ENCODE measurements around the gene SYT14.

The SYT14 gene

GRCh38 chr1:209985002-209985401 lies 47.0 kb downstream of the SYT14 start:
- no peak overlapping the region for H3K23ac ChIP-seq (ENCODE audit: low read length)
- H2BK12ac ChIP-seq (ENCODE audit: low read length) = no peak overlapping the region
- H2AFZ ChIP-seq (ENCODE audit: insufficient read depth, low read length, poor library complexity) = no peak overlapping the region
- no peak overlapping the region for H2AK5ac ChIP-seq (ENCODE audit: low read length)
- no peak overlapping the region for H3K4ac ChIP-seq (ENCODE audit: low read depth, low read length)
- H3K14ac ChIP-seq (ENCODE audit: low read length) = no peak overlapping the region
- no peak for DNase-seq
- H4K8ac ChIP-seq (ENCODE audit: low read depth, low read length) = no peak overlapping the region
- H4K91ac ChIP-seq (ENCODE audit: low read depth, low read length) = no peak overlapping the region
- no peaks in the 10 kb centered on the region for H3K79me2 ChIP-seq (ENCODE audit: control insufficient read depth, insufficient read depth, low read length, poor library complexity)
- H4K12ac ChIP-seq (ENCODE audit: low read depth, low read length) = no peak overlapping the region
- no CpG with 5 or more reads among the region's 3 CpGs for WGBS (ENCODE audit: extremely low coverage, insufficient coverage, insufficient read length)
- H3K4me3 ChIP-seq (ENCODE audit: low read depth, low read length) = no peak overlapping the region
- H3K36me3 ChIP-seq (ENCODE audit: control insufficient read depth in 1 of 2, insufficient read depth in 2 of 2, low read length in 2 of 2) = no peaks in the 10 kb centered on the region
- H2BK5ac ChIP-seq (ENCODE audit: low read depth, low read length, poor library complexity) = no peak overlapping the region
- peaks cover 2% of the 10 kb centered on the region for H3K9me3 ChIP-seq (ENCODE audit: insufficient read depth, low read depth, low read length)
- H3K4me1 ChIP-seq (ENCODE audit: control insufficient read depth in 1 of 2, insufficient read depth in 2 of 2, low read length in 2 of 2) = no peaks in the 10 kb centered on the region
- H3K27me3 ChIP-seq (ENCODE audit: insufficient read depth, low read length) = no peaks in the 10 kb centered on the region
- no peak overlapping the region for H3K4me2 ChIP-seq (ENCODE audit: low read length)
- no peak overlapping the region for H3K27ac ChIP-seq (ENCODE audit: low read depth, low read length)
- no peak overlapping the region for H3K9ac ChIP-seq (ENCODE audit: low read length)
- H3K18ac ChIP-seq (ENCODE audit: low read length) = no peak overlapping the region
- no peak overlapping the region for H2BK120ac ChIP-seq (ENCODE audit: insufficient read depth, low read length, poor library complexity)
- H3K79me1 ChIP-seq (ENCODE audit: low read length) = no peaks in the 10 kb centered on the region

GRCh38 chr1:209988706-209989105 lies 50.7 kb downstream of the SYT14 start:
- Histone ChIP-seq H3K4me3 (ENCODE audit: low read depth, low read length) (no peak overlapping the region), H3K79me2 (ENCODE audit: control insufficient read depth, insufficient read depth, low read length, poor library complexity) (no peaks in the 10 kb centered on the region), H3K4me2 (ENCODE audit: low read length) (no peak overlapping the region), H2BK12ac (ENCODE audit: low read length) (no peak overlapping the region), H4K8ac (ENCODE audit: low read depth, low read length) (no peak overlapping the region), H2AFZ (ENCODE audit: insufficient read depth, low read length, poor library complexity) (no peak overlapping the region), H3K9me3 (ENCODE audit: insufficient read depth, low read depth, low read length) (peaks cover 2% of the 10 kb centered on the region), H3K4ac (ENCODE audit: low read depth, low read length) (no peak overlapping the region), H3K27me3 (ENCODE audit: insufficient read depth, low read length) (no peaks in the 10 kb centered on the region), H2AK5ac (ENCODE audit: low read length) (no peak overlapping the region), H3K9ac (ENCODE audit: low read length) (no peak overlapping the region), H3K79me1 (ENCODE audit: low read length) (no peaks in the 10 kb centered on the region), H4K12ac (ENCODE audit: low read depth, low read length) (no peak overlapping the region), H2BK5ac (ENCODE audit: low read depth, low read length, poor library complexity) (no peak overlapping the region), H3K27ac (ENCODE audit: low read depth, low read length) (no peak overlapping the region), H3K14ac (ENCODE audit: low read length) (no peak overlapping the region), H2BK120ac (ENCODE audit: insufficient read depth, low read length, poor library complexity) (no peak overlapping the region), H3K36me3 (ENCODE audit: control insufficient read depth in 1 of 2, insufficient read depth in 2 of 2, low read length in 2 of 2) (no peaks in the 10 kb centered on the region), H3K23ac (ENCODE audit: low read length) (no peak overlapping the region), H4K91ac (ENCODE audit: low read depth, low read length) (no peak overlapping the region), H3K18ac (ENCODE audit: low read length) (no peak overlapping the region), H3K4me1 (ENCODE audit: control insufficient read depth in 1 of 2, insufficient read depth in 2 of 2, low read length in 2 of 2) (no peaks in the 10 kb centered on the region)
- DNase-seq = no peak
- WGBS (ENCODE audit: extremely low coverage, insufficient coverage, insufficient read length) = no CpG with 5 or more reads among the region's 2 CpGs

- Histone ChIP-seq H3K36me3 (ENCODE audit: control insufficient read depth in 1 of 2, insufficient read depth in 2 of 2, low read length in 2 of 2) (no peaks in the 10 kb centered on the region), H3K27ac (ENCODE audit: low read depth, low read length) (no peak overlapping the region), H4K8ac (ENCODE audit: low read depth, low read length) (no peak overlapping the region), H2AK5ac (ENCODE audit: low read length) (no peak overlapping the region), H3K18ac (ENCODE audit: low read length) (no peak overlapping the region), H2AFZ (ENCODE audit: insufficient read depth, low read length, poor library complexity) (no peak overlapping the region), H3K79me1 (ENCODE audit: low read length) (no peaks in the 10 kb centered on the region), H3K4ac (ENCODE audit: low read depth, low read length) (no peak overlapping the region), H4K12ac (ENCODE audit: low read depth, low read length) (no peak overlapping the region), H3K4me1 (ENCODE audit: control insufficient read depth in 1 of 2, insufficient read depth in 2 of 2, low read length in 2 of 2) (no peaks in the 10 kb centered on the region), H2BK120ac (ENCODE audit: insufficient read depth, low read length, poor library complexity) (no peak overlapping the region), H2BK12ac (ENCODE audit: low read length) (no peak overlapping the region), H3K9me3 (ENCODE audit: insufficient read depth, low read depth, low read length) (peaks cover 2% of the 10 kb centered on the region), H3K4me3 (ENCODE audit: low read depth, low read length) (no peak overlapping the region), H3K14ac (ENCODE audit: low read length) (no peak overlapping the region), H4K91ac (ENCODE audit: low read depth, low read length) (no peak overlapping the region), H3K23ac (ENCODE audit: low read length) (no peak overlapping the region), H3K9ac (ENCODE audit: low read length) (no peak overlapping the region), H3K4me2 (ENCODE audit: low read length) (no peak overlapping the region), H2BK5ac (ENCODE audit: low read depth, low read length, poor library complexity) (no peak overlapping the region), H3K27me3 (ENCODE audit: insufficient read depth, low read length) (no peaks in the 10 kb centered on the region), H3K79me2 (ENCODE audit: control insufficient read depth, insufficient read depth, low read length, poor library complexity) (no peaks in the 10 kb centered on the region)
- no CpG with 5 or more reads among the region's 3 CpGs for WGBS (ENCODE audit: extremely low coverage, insufficient coverage, insufficient read length)
- DNase-seq = peak; percentile 2 to 44
These were observed 51.5 kb downstream of the SYT14 start for GRCh38 chr1:209989525-209989924.

- no peak overlapping the region for H3K23ac ChIP-seq (ENCODE audit: low read length)
- no peaks in the 10 kb centered on the region for H3K79me2 ChIP-seq (ENCODE audit: control insufficient read depth, insufficient read depth, low read length, poor library complexity)
- no peak overlapping the region for H2AFZ ChIP-seq (ENCODE audit: insufficient read depth, low read length, poor library complexity)
- no peaks in the 10 kb centered on the region for H3K27me3 ChIP-seq (ENCODE audit: insufficient read depth, low read length)
- H3K4ac ChIP-seq (ENCODE audit: low read depth, low read length) = no peak overlapping the region
- H2BK12ac ChIP-seq (ENCODE audit: low read length) = no peak overlapping the region
- no peak overlapping the region for H2BK5ac ChIP-seq (ENCODE audit: low read depth, low read length, poor library complexity)
- H3K36me3 ChIP-seq (ENCODE audit: control insufficient read depth in 1 of 2, insufficient read depth in 2 of 2, low read length in 2 of 2) = no peaks in the 10 kb centered on the region
- H3K4me1 ChIP-seq (ENCODE audit: control insufficient read depth in 1 of 2, insufficient read depth in 2 of 2, low read length in 2 of 2) = no peaks in the 10 kb centered on the region
- H3K9me3 ChIP-seq (ENCODE audit: insufficient read depth, low read depth, low read length) = no peaks in the 10 kb centered on the region
- H3K4me3 ChIP-seq (ENCODE audit: low read depth, low read length) = no peak overlapping the region
- no peak overlapping the region for H2BK120ac ChIP-seq (ENCODE audit: insufficient read depth, low read length, poor library complexity)
- H3K9ac ChIP-seq (ENCODE audit: low read length) = no peak overlapping the region
- H4K8ac ChIP-seq (ENCODE audit: low read depth, low read length) = no peak overlapping the region
- H3K18ac ChIP-seq (ENCODE audit: low read length) = no peak overlapping the region
- H3K79me1 ChIP-seq (ENCODE audit: low read length) = no peaks in the 10 kb centered on the region
- H3K27ac ChIP-seq (ENCODE audit: low read depth, low read length) = no peak overlapping the region
- H4K12ac ChIP-seq (ENCODE audit: low read depth, low read length) = no peak overlapping the region
- no CpG with 5 or more reads among the region's 9 CpGs for WGBS (ENCODE audit: extremely low coverage, insufficient coverage, insufficient read length)
- no peak overlapping the region for H2AK5ac ChIP-seq (ENCODE audit: low read length)
- no peak overlapping the region for H3K4me2 ChIP-seq (ENCODE audit: low read length)
- H4K91ac ChIP-seq (ENCODE audit: low read depth, low read length) = no peak overlapping the region
- H3K14ac ChIP-seq (ENCODE audit: low read length) = no peak overlapping the region
- no peak for DNase-seq
These were observed 55.2 kb downstream of the SYT14 start for GRCh38 chr1:209993061-209993830.
